Activated B cell treated with CpG ODN at 0.5 μM for 24 hours (primary cell): ENCODE data around the gene TIMP3. TPM values are rescaled to one million over a fixed set of nuclear protein-coding genes. Genes with fewer than 3 reads are reported as not detected.

Experiments used
- ATAC-seq: fragments of 200-7000 bp; cut with Tn5 transposase; one replicate; pipeline ENCODE4 v1.10.0; 2021; ENCODE audit warnings: low read depth, mild to moderate bottlenecking, moderate library complexity
- CTCF ChIA-PET: fragments of 350-600 bp; sonication (Branson Sonifier 250); formaldehyde crosslinking; loops from one replicate; lab custom pipeline; 2021; ENCODE audit warnings: antibody characterized with exemption; lab: Charles Lee
- POLR2A ChIA-PET: fragments of 350-600 bp; sonication (Branson Sonifier 250); formaldehyde crosslinking; loops from one replicate; lab custom pipeline; 2021; ENCODE audit warnings: antibody characterized with exemption; lab: Charles Lee
- DNase-seq: peaks from one replicate; pipeline ENCODE4 v3.0.0; 2022
- H3K27ac Mint-ChIP-seq: one replicate; pipeline ENCODE4 v1.8.0; 2020; ENCODE audit warnings: mixed read lengths
- H3K27me3 Mint-ChIP-seq: one replicate; pipeline ENCODE4 v1.8.0; 2021; ENCODE audit warnings: mixed read lengths
- H3K36me3 Mint-ChIP-seq: one replicate; pipeline ENCODE4 v1.8.0; 2021; ENCODE audit warnings: low read depth, mixed read lengths
- H3K4me1 Mint-ChIP-seq: one replicate; pipeline ENCODE4 v1.8.0; 2021; ENCODE audit warnings: mixed read lengths
- H3K4me3 Mint-ChIP-seq: one replicate; pipeline ENCODE4 v1.8.0; 2020; ENCODE audit warnings: mild to moderate bottlenecking, mixed read lengths
- H3K9me3 Mint-ChIP-seq: one replicate; pipeline ENCODE4 v1.8.0; 2020; ENCODE audit warnings: mixed read lengths
- intact Hi-C: fragments of 100-400 bp; cut with micrococcal nuclease; formaldehyde crosslinking; loops from one replicate; pipeline ENCODE4 v1.15.1; 2024
- total RNA-seq: library from RNA; stranded (reverse); gene quantifications from 2 replicates; pipeline ENCODE4 v1.2.3, GENCODE V29; 2022
- TF ChIP-seq, protein P1 (sequence below): fragments of 200-600 bp; IDR thresholded peaks from one replicate; pipeline ENCODE4 v1.8.0; 2022; ENCODE audit warnings: antibody characterized with exemption, mild to moderate bottlenecking

TIMP3 gene
- total RNA-seq, 1 donor from 2014 or later: not detected

DNA sequence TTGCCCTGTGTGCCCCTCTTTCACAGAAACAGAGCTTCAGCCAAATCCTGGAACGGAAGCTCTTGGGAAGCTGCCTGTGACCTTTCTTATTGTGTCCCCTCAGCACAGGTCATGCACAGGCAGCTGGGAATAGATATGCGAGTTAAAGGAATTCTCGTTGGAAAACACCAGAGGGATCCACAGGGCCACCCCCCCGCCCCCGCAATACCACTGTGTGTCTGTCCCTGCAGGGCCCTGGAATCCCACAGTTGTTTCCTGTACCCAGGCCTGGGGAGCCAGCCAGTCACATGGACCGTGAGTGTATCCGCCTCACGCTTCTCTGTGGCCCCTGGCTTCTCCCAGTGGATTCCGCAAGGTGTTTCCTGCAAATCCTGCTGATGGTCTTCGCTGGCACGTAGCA, 29.0 kb downstream of the TIMP3 start:
- ATAC-seq: no peak
- ChIA-PET CTCF (no interaction called here), POLR2A (no interaction called here)
- Mint-ChIP-seq H3K27ac (no peak overlapping the region), H3K27me3 (no peaks in the 10 kb centered on the region), H3K4me3 (no peak overlapping the region), H3K9me3 (no peaks in the 10 kb centered on the region), H3K4me1 (peaks cover 3% of the 10 kb centered on the region), H3K36me3 (no peaks in the 10 kb centered on the region)
- no peak for DNase-seq
- intact Hi-C loops: no loop called here
- TF ChIP-seq, protein P1, sequence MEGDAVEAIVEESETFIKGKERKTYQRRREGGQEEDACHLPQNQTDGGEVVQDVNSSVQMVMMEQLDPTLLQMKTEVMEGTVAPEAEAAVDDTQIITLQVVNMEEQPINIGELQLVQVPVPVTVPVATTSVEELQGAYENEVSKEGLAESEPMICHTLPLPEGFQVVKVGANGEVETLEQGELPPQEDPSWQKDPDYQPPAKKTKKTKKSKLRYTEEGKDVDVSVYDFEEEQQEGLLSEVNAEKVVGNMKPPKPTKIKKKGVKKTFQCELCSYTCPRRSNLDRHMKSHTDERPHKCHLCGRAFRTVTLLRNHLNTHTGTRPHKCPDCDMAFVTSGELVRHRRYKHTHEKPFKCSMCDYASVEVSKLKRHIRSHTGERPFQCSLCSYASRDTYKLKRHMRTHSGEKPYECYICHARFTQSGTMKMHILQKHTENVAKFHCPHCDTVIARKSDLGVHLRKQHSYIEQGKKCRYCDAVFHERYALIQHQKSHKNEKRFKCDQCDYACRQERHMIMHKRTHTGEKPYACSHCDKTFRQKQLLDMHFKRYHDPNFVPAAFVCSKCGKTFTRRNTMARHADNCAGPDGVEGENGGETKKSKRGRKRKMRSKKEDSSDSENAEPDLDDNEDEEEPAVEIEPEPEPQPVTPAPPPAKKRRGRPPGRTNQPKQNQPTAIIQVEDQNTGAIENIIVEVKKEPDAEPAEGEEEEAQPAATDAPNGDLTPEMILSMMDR: no peak

DNA sequence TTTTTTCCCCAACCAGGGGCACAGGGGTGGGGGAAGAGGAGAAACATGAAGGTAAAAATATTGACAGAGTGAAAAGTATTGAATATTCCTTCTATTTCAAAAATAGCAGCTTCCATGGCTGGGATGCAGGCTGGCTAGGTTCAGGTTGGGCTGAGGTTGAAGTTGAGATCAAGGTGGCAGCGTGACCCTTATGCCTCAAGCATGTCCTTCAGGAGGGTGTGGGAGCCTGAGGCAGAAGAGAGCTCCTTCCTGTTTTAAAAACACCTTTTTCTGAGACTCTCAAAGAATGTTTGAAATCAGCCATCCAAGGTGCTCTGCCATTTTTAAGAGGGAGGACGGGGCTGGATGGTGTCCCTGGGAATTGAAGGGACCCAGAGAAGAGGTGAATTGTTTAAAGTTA, 29.5 kb downstream of the TIMP3 start:
- Mint-ChIP-seq H3K27ac (no peak overlapping the region), H3K36me3 (no peaks in the 10 kb centered on the region), H3K9me3 (no peaks in the 10 kb centered on the region), H3K27me3 (no peaks in the 10 kb centered on the region), H3K4me3 (no peak overlapping the region), H3K4me1 (peaks cover 3% of the 10 kb centered on the region)
- intact Hi-C loops: no loop called here
- TF ChIP-seq, protein P1: no peak
- CTCF ChIA-PET: no interaction called here
- ATAC-seq (no peak), DNase-seq (no peak)
- POLR2A ChIA-PET: no interaction called here

DNA sequence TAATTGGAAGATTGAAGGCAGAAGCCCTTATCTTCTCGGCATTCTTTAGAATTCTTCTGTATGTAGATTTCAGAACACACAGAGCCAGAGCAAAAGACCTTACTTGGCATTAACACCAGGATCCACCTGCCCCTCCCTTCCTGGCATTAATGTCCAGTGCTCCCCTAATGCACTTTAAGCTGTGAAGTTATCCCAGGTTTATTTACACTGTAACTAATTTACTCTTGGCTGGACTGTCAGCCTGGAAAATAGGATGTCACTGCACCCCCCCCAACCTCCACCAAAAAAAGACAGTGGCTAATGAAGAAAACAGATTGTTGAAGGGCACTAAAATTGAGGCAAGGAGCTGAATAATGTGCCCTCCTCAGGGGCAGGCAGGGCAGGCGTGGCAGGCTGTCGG, 30.1 kb downstream of the TIMP3 start:
- Mint-ChIP-seq H3K27me3 (no peaks in the 10 kb centered on the region), H3K4me3 (no peak overlapping the region), H3K4me1 (peaks cover 3% of the 10 kb centered on the region), H3K27ac (no peak overlapping the region), H3K36me3 (no peaks in the 10 kb centered on the region), H3K9me3 (no peaks in the 10 kb centered on the region)
- POLR2A ChIA-PET: no interaction called here
- intact Hi-C loops: no loop called here
- TF ChIP-seq, protein P1: no peak
- ATAC-seq: no peak
- DNase-seq: no peak
- CTCF ChIA-PET: no interaction called here

DNA sequence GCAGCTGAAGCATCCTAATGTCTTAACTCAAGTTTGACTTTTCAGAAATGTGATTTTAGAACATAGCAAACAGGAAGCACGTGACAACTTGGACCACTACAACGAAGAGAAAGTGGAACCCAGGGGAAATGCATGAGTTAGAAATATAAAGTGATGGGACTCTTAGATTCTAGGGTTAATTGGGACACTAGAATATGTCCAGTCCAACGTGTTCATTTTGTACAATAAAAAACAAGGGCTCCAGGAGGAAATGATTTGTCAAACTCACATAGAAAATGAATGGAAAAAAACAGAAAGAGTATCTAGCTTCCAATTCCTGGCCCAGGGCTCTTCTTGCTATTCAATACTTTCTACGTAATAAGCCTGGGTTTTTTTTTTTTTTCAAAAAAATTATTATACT, 30.7 kb downstream of the TIMP3 start:
- ATAC-seq (no peak), DNase-seq (no peak)
- ChIA-PET POLR2A (no interaction called here), CTCF (no interaction called here)
- H3K9me3 Mint-ChIP-seq: no peaks in the 10 kb centered on the region
- H3K4me1 Mint-ChIP-seq: peaks cover 3% of the 10 kb centered on the region
- H3K27me3 Mint-ChIP-seq: no peaks in the 10 kb centered on the region
- H3K27ac Mint-ChIP-seq: no peak overlapping the region
- no peak overlapping the region for H3K4me3 Mint-ChIP-seq
- TF ChIP-seq, protein P1: no peak
- intact Hi-C loops: no loop called here
- H3K36me3 Mint-ChIP-seq: no peaks in the 10 kb centered on the region

DNA sequence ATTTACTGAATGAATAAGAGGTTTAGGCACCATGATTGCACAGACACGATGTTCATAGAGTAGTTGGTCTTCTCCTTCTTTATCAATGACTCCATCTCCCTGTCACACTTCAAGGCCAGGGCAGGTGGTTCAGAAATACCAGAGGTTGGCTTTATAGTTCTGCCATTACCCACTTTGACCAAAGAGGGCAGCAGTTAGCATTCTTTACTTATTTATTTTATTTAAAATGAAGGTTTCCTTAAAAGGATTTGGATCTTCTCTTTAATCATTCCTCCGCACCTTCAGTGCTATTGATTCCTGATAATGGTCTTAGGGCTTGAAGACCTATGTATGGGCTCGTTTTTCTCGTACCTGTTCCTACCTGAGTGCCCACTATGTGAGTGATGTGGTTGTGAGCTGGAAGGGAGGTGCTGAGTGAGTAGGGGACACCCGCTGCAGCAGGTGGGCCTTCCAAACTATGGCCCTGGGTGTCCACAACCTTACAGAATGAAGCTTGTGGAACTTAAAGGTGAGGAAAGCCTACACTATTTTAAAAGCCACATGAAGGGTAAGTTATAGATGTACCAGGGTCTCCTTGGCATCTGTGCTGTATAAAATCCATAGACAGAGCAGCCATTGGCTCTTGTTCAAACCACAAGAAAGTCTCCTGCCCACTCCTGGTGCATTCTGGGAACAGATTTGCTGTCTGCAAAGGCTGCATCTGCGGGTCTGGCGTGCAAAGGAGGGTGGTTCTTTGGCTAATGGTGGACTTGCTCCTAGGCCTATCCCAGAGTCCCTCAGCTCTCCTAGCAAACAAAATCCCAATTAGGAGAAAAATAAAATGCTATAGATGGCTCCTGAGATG, 35.0 kb downstream of the TIMP3 start:
- intact Hi-C loops: no loop called here
- no peak overlapping the region for H3K27ac Mint-ChIP-seq
- no peak for DNase-seq
- TF ChIP-seq, protein P1: no peak
- peaks cover 3% of the 10 kb centered on the region for H3K27me3 Mint-ChIP-seq
- H3K36me3 Mint-ChIP-seq: no peaks in the 10 kb centered on the region
- peaks cover 3% of the 10 kb centered on the region for H3K4me1 Mint-ChIP-seq
- no peak overlapping the region for H3K4me3 Mint-ChIP-seq
- no peaks in the 10 kb centered on the region for H3K9me3 Mint-ChIP-seq
- CTCF ChIA-PET: no interaction called here
- POLR2A ChIA-PET: no interaction called here
- no peak for ATAC-seq
